GM12878 (cell line): Measurements from ENCODE around the gene CPNE5. TPM values are rescaled to one million over a fixed set of nuclear protein-coding genes. Genes with fewer than 3 reads are reported as not detected.

Source experiments
- ATAC-seq: fragments of 200-7000 bp; cut with Tn5 transposase; 3 replicates; pipeline ENCODE4 v1.9.1; 2020; ENCODE audit warnings: mild to moderate bottlenecking, moderate library complexity
- BruUV-seq: library from RNA; stranded (reverse); fragments of 400-500 nt; replicated peaks from 2 replicates; lab custom pipeline; 2021; lab: Mats Ljungman, UMichigan
- CTCF ChIA-PET: fragments of 300-600 bp; sonication (Branson Sonifier 250); formaldehyde crosslinking; extraction: SDS; loops from one replicate; lab custom pipeline; 2021; ENCODE audit warnings: inconsistent platforms; lab: Yijun Ruan, JAX
- POLR2A ChIA-PET: fragments of 350-600 bp; formaldehyde crosslinking; extraction: SDS; loops from one replicate; lab custom pipeline; 2021; ENCODE audit warnings: inconsistent platforms; lab: Charles Lee
- RAD21 ChIA-PET: fragments of 300-600 bp; sonication (Branson Sonifier 250); formaldehyde crosslinking; loops from one replicate; lab custom pipeline; 2023; ENCODE audit warnings: antibody characterized with exemption; ENCODE audit not compliant: unreplicated experiment; lab: Charles Lee
- SMC1A ChIA-PET: fragments of 300-600 bp; sonication (Branson Sonifier 250); formaldehyde crosslinking; loops from one replicate; lab custom pipeline; 2023; ENCODE audit not compliant: unreplicated experiment, uncharacterized antibody; lab: Charles Lee
- DNase-seq: peaks from one replicate; pipeline ENCODE4 v3.0.0-alpha.2; 2011; ENCODE audit warnings: low read depth, low spot score
- FAIRE-seq: peaks from 3 replicates; lab custom pipeline; 2011; peaks lifted over from hg19 to GRCh38; lab: Jason Lieb, UNC
- H2AFZ ChIP-seq: 2 replicates; pipeline ENCODE4 v1.6.0; 2011; ENCODE audit warnings: low read depth, low read length, control low read depth; ENCODE audit not compliant: control insufficient read depth
- H3K27ac ChIP-seq: 2 replicates; pipeline ENCODE4 v1.5.1; 2011; ENCODE audit warnings: control low read depth; ENCODE audit not compliant: control insufficient read depth, insufficient read depth
- H3K27me3 ChIP-seq, 2 experiments: replicated peaks in 1 of 2; 2 replicates each; pipeline versions ENCODE4 v1.6.0 to v1.6.1; 2011; ENCODE audit warnings: low read length in 1 of 2; ENCODE audit not compliant: control insufficient read depth in 2 of 2, insufficient read depth in 2 of 2
- H3K36me3 ChIP-seq, 2 experiments: 2 replicates each; pipeline ENCODE4 v1.5.1; 2011; ENCODE audit warnings: low read length in 1 of 2; ENCODE audit not compliant: control insufficient read depth in 2 of 2, insufficient read depth in 2 of 2
- H3K4me1 ChIP-seq: 2 replicates; pipeline ENCODE4 v1.6.1; 2011; ENCODE audit warnings: mild to moderate bottlenecking, low read length, moderate library complexity, mixed read lengths; ENCODE audit not compliant: control insufficient read depth, insufficient read depth
- H3K4me2 ChIP-seq: 2 replicates; pipeline ENCODE4 v1.6.0; 2011; ENCODE audit warnings: control low read depth; ENCODE audit not compliant: control insufficient read depth, insufficient read depth
- H3K4me3 ChIP-seq: fragments of 200-600 bp; sonication (generic); 2 replicates; pipeline ENCODE4 v1.5.1; 2016
- H3K79me2 ChIP-seq: 2 replicates; pipeline ENCODE4 v1.6.0; 2011; ENCODE audit warnings: low read length; ENCODE audit not compliant: control insufficient read depth, insufficient read depth
- H3K9ac ChIP-seq: 2 replicates; pipeline ENCODE4 v1.8.0; 2011; ENCODE audit warnings: low read length, control low read depth, mixed read lengths; ENCODE audit not compliant: control insufficient read depth, insufficient read depth
- H3K9me3 ChIP-seq: replicated peaks from 3 replicates; pipeline ENCODE4 v1.5.1; 2011; ENCODE audit warnings: mild to moderate bottlenecking, low read length; ENCODE audit not compliant: control insufficient read depth, insufficient read depth
- H4K20me1 ChIP-seq: 2 replicates; pipeline ENCODE4 v1.6.0; 2011; ENCODE audit not compliant: control insufficient read depth, insufficient read depth
- HDAC6 ChIP-seq: fragments of 200-600 bp; sonication (generic); IDR thresholded peaks from one replicate; pipeline ENCODE4 v1.8.0; 2017; ENCODE audit warnings: antibody characterized with exemption; ENCODE audit not compliant: unreplicated experiment
- PRDM15 ChIP-seq: fragments of 450-650 bp; formaldehyde crosslinking; IDR thresholded peaks from 2 replicates; pipeline ENCODE4 v1.4.0; 2020; ENCODE audit warnings: mild to moderate bottlenecking, moderate library complexity
- RAD21 ChIP-seq: IDR thresholded peaks from 2 replicates; pipeline ENCODE4 v1.6.1; 2011; ENCODE audit warnings: mild to moderate bottlenecking, low read depth, low read length, moderate library complexity; ENCODE audit not compliant: insufficient read depth
- SKIL ChIP-seq: fragments of 450-650 bp; IDR thresholded peaks from 2 replicates; pipeline ENCODE4 v1.6.1; 2017; ENCODE audit warnings: mild to moderate bottlenecking, low read depth, inconsistent platforms; ENCODE audit not compliant: poor library complexity, severe bottlenecking
- SMARCA5 ChIP-seq: fragments of 450-650 bp; IDR thresholded peaks from 2 replicates; pipeline ENCODE4 v1.6.1; 2017; ENCODE audit warnings: mild to moderate bottlenecking
- WGBS: methylation state at CpG from one replicate; pipeline ENCODE4 v1.1.6; 2016; ENCODE audit warnings: low lambda C conversion rate; ENCODE audit not compliant: insufficient replicate concordance, insufficient coverage; ENCODE audit errors: missing lambda C conversion rate; 5-methylcytosine and 5-hydroxymethylcytosine counted together
- in situ Hi-C: fragments of 300-500 bp; cut with MboI; formaldehyde crosslinking; loops from 9 replicates; pipeline ENCODE4 v1.14.3; 2018; ENCODE audit warnings: mixed read lengths
- intact Hi-C: fragments of 100-400 bp; cut with micrococcal nuclease; formaldehyde crosslinking; loops from one replicate; pipeline ENCODE4 v1.14.2; 2022; ENCODE audit not compliant: unreplicated experiment
- polyA plus RNA-seq, 11 experiments: library from polyadenylated mRNA; depleted of rRNA in 4 of 11; unstranded in 6 of 11; stranded (reverse) in 5 of 11; fragments of >200 nt; fragmentation: Nextera tagmentation in 4 of 11; fragmentation: Illumina TruSeq in 1 of 11; extraction: Ambion mirVana in 4 of 11; extraction: Trizol in 1 of 11; gene quantifications; 1 replicate in 1 of 11; 2 replicates in 10 of 11; pipeline versions ENCODE4 v1.2.1 to v1.2.3, GENCODE V29; 2011 to 2016; ENCODE audit warnings: inconsistent platforms in 2 of 11, missing spikeins in 2 of 11, low read depth in 1 of 11
- total RNA-seq, 4 experiments: library from RNA; depleted of rRNA in 3 of 4; stranded (reverse); fragments of >200 nt in 3 of 4; fragmentation: Illumina TruSeq in 1 of 4; extraction: Trizol in 1 of 4; gene quantifications; 2 replicates each; pipeline versions ENCODE4 v1.2.1 to v1.2.3, GENCODE V29; 2013 to 2021

CPNE5 gene
- total and polyA plus RNA-seq, 10 of the 15 experiments (the other 5 are each of a cell fraction or from before 2014, with no cell fraction given) = 2.4 to 39.1 (median 18.2) TPM

- in situ Hi-C loops = no loop called here
- H3K4me3 ChIP-seq = no peak overlapping the region
- SMC1A ChIA-PET = no interaction called here
- TF ChIP-seq SKIL = no peak
- TF ChIP-seq RAD21 = no peak
- TF ChIP-seq HDAC6 = no peak
- no peak for TF ChIP-seq PRDM15 (CRISPR knock-in tag)
- no peak for TF ChIP-seq SMARCA5
- TF ChIP-seq, all 136 proteins: peak for 0
- Histone ChIP-seq H3K9ac (no peak overlapping the region), H3K27ac (no peak overlapping the region), H3K27me3 (no peaks in the 10 kb centered on the region), H3K4me2 (no peak overlapping the region), H3K4me1 (no peaks in the 10 kb centered on the region), H4K20me1 (no peaks in the 10 kb centered on the region), H3K79me2 (no peaks in the 10 kb centered on the region), H2AFZ (no peak overlapping the region), H3K9me3 (no peaks in the 10 kb centered on the region), H3K36me3 (no peaks in the 10 kb centered on the region)
- FAIRE-seq (no peak), DNase-seq (no peak), ATAC-seq (no peak)
- no TSS peak for BruUV-seq
- intact Hi-C loops = no loop called here
- ChIA-PET RAD21 (no interaction called here), POLR2A (no interaction called here), CTCF (no interaction called here)
- WGBS = 50% methylated on average over 12 of the region's 12 CpGs
Measured at GRCh38 chr6:36820700-36821580, 18.3 kb downstream of the CPNE5 start.
